Body of pancreas (tissue), 4 donors: ENCODE results near the gene SCN4A.

Experiments
- CTCF ChIP-seq, 7 experiments: fragments of 450-650 bp in 4 of 7; fragments of 200-600 bp in 3 of 7; sonication (generic) in 3 of 7; IDR thresholded peaks; one replicate each; pipeline ENCODE4 v1.5.1; 2016 to 2019; ENCODE audit warnings: antibody characterized with exemption in 7 of 7
- POLR2A ChIP-seq, 3 donors: fragments of 450-650 bp; IDR thresholded peaks; one replicate each; pipeline ENCODE4 v1.6.1; 2016; ENCODE audit warnings: antibody characterized with exemption in 3 of 3, mild to moderate bottlenecking in 2 of 3

- no peak for TF ChIP-seq CTCF (IDR thresholded peaks at IDR 0.05)
- no peak for TF ChIP-seq POLR2A (IDR thresholded peaks at IDR 0.05)
These were observed 26.8 kb downstream of the SCN4A start for GRCh38 chr17:63945784-63946439.
